Choroid plexus epithelial cell (primary cell): ENCODE results near the gene CTTN.
"Not testable (repeated sequence)": the region's sequence is repeated elsewhere in the genome, so short reads cannot be mapped to it uniquely, and the experiment has no call there.

Experiments used
- DNase-seq: peaks from one replicate; pipeline ENCODE4 v3.0.0-alpha.2; 2010; ENCODE audit warnings: low read depth
- H3K4me3 ChIP-seq: 2 replicates; pipeline ENCODE4 v1.5.1; 2011; ENCODE audit warnings: low read depth, mild to moderate bottlenecking, control low read depth, low read length, moderate library complexity
- CTCF ChIP-seq: conservative IDR thresholded peaks from 2 replicates; pipeline ENCODE4 v1.5.1; 2011; ENCODE audit warnings: low read depth, mild to moderate bottlenecking, control low read depth, inconsistent platforms, low read length, moderate library complexity

CTTN gene

GRCh38 chr11:70387564-70387963, 10.8 kb upstream of the CTTN start:
- DNase-seq: no peak
- no peak for TF ChIP-seq CTCF
- no peak overlapping the region for H3K4me3 ChIP-seq

GRCh38 chr11:70389201-70389600, 9.1 kb upstream of the CTTN start:
- no peak overlapping the region for H3K4me3 ChIP-seq
- no peak for DNase-seq
- TF ChIP-seq CTCF: no peak

- not testable (repeated sequence) for H3K4me3 ChIP-seq, DNase-seq
Observed at GRCh38 chr11:70390882-70391281, 7.4 kb upstream of the CTTN start.

- TF ChIP-seq CTCF: no peak
- no peak overlapping the region for H3K4me3 ChIP-seq
- DNase-seq: no peak
Observed at GRCh38 chr11:70394211-70394950, 3.9 kb upstream of the CTTN start.

GRCh38 chr11:70397336-70397982, 870 bp upstream of the CTTN start:
- peak overlapping the region; percentile 83 for H3K4me3 ChIP-seq
- peak; percentile 0 for TF ChIP-seq CTCF
- DNase-seq: peak; percentile 47

GRCh38 chr11:70398834-70399680, 728 bp downstream of the CTTN start:
- DNase-seq: no peak

More at GRCh38 chr11:70398834-70399680, 728 bp downstream of the CTTN start:
- H3K4me3 ChIP-seq: peak overlapping the region; percentile 83
- TF ChIP-seq CTCF: no peak
